ENCODE data around the gene GRIK2. TPM values are rescaled to one million over a fixed set of nuclear protein-coding genes. Genes with fewer than 3 reads are reported as not detected.

GRIK2 gene
- total RNA-seq, 4 donors from 2014 or later = 0.46 to 3.7 (median 1.8) TPM

GRCh38 chr6:102022281-102022680, 628.8 kb downstream of the GRIK2 start:
- H3K27me3 ChIP-seq = no peaks in the 10 kb centered on the region
- 87% methylated on average over 2 of the region's 2 CpGs for WGBS
- TF ChIP-seq CTCF (IDR thresholded peaks at IDR 0.05) (no peak), POLR2A (IDR thresholded peaks at IDR 0.05; ENCODE audit: low read depth) (no peak), POLR2AphosphoS5 (IDR thresholded peaks at IDR 0.05) (no peak), EP300 (IDR thresholded peaks at IDR 0.05) (no peak)
- H3K9me3 ChIP-seq = no peaks in the 10 kb centered on the region
- no peaks in the 10 kb centered on the region for H3K4me1 ChIP-seq
- H3K4me3 ChIP-seq = no peak overlapping the region
- intact Hi-C loops (cut with DNase I) = no loop called here
- DNase-seq (ENCODE audit: extremely low spot score) = no peak
- no peaks in the 10 kb centered on the region for H3K36me3 ChIP-seq
- H3K27ac ChIP-seq (replicated peaks in 1 of 4) = no peak overlapping the region

GRCh38 chr6:102022803-102023202, 629.3 kb downstream of the GRIK2 start:
- Histone ChIP-seq H3K27me3 (no peaks in the 10 kb centered on the region), H3K27ac (replicated peaks in 1 of 4) (no peak overlapping the region), H3K36me3 (no peaks in the 10 kb centered on the region), H3K9me3 (no peaks in the 10 kb centered on the region), H3K4me1 (no peaks in the 10 kb centered on the region), H3K4me3 (no peak overlapping the region)
- intact Hi-C loops (cut with DNase I) = no loop called here
- DNase-seq (ENCODE audit: extremely low spot score) = no peak
- TF ChIP-seq EP300 (IDR thresholded peaks at IDR 0.05) = no peak
- no peak for TF ChIP-seq POLR2AphosphoS5 (IDR thresholded peaks at IDR 0.05)
- no peak for TF ChIP-seq CTCF (IDR thresholded peaks at IDR 0.05)
- TF ChIP-seq POLR2A (IDR thresholded peaks at IDR 0.05; ENCODE audit: low read depth) = no peak

- intact Hi-C loops (cut with DNase I) = no loop called here
Observed at GRCh38 chr6:102023977-102024657, 630.6 kb downstream of the GRIK2 start.

GRCh38 chr6:102026649-102027048, 633.1 kb downstream of the GRIK2 start:
- Histone ChIP-seq H3K4me3 (no peak overlapping the region), H3K27ac (replicated peaks in 1 of 4) (no peak overlapping the region), H3K4me1 (no peaks in the 10 kb centered on the region), H3K27me3 (no peaks in the 10 kb centered on the region), H3K36me3 (no peaks in the 10 kb centered on the region), H3K9me3 (no peaks in the 10 kb centered on the region)
- intact Hi-C loops (cut with DNase I) = no loop called here
- DNase-seq (ENCODE audit: extremely low spot score) = no peak
- TF ChIP-seq CTCF (IDR thresholded peaks at IDR 0.05) (no peak), POLR2A (IDR thresholded peaks at IDR 0.05; ENCODE audit: low read depth) (no peak), EP300 (IDR thresholded peaks at IDR 0.05) (no peak), POLR2AphosphoS5 (IDR thresholded peaks at IDR 0.05) (no peak)

More at GRCh38 chr6:102023977-102024657, 630.6 kb downstream of the GRIK2 start:
- Histone ChIP-seq H3K9me3 (no peaks in the 10 kb centered on the region), H3K4me1 (no peaks in the 10 kb centered on the region), H3K36me3 (no peaks in the 10 kb centered on the region), H3K27ac (replicated peaks in 1 of 4) (no peak overlapping the region), H3K27me3 (no peaks in the 10 kb centered on the region), H3K4me3 (no peak overlapping the region)
- TF ChIP-seq POLR2A (IDR thresholded peaks at IDR 0.05; ENCODE audit: low read depth) (no peak), CTCF (IDR thresholded peaks at IDR 0.05) (no peak), POLR2AphosphoS5 (IDR thresholded peaks at IDR 0.05) (no peak), EP300 (IDR thresholded peaks at IDR 0.05) (no peak)
- DNase-seq (ENCODE audit: extremely low spot score) = no peak
- 89% methylated on average over 3 of the region's 3 CpGs for WGBS

GRCh38 chr6:102028176-102028575, 634.7 kb downstream of the GRIK2 start:
- no peaks in the 10 kb centered on the region for H3K27me3 ChIP-seq
- DNase-seq (ENCODE audit: extremely low spot score) = no peak
- intact Hi-C loops (cut with DNase I) = no loop called here
- 65% methylated on average over 2 of the region's 2 CpGs for WGBS
- H3K27ac ChIP-seq (replicated peaks in 1 of 4) = no peak overlapping the region
- no peak overlapping the region for H3K4me3 ChIP-seq
- TF ChIP-seq POLR2A (IDR thresholded peaks at IDR 0.05; ENCODE audit: low read depth) (no peak), POLR2AphosphoS5 (IDR thresholded peaks at IDR 0.05) (no peak), CTCF (IDR thresholded peaks at IDR 0.05) (no peak), EP300 (IDR thresholded peaks at IDR 0.05) (no peak)
- no peaks in the 10 kb centered on the region for H3K36me3 ChIP-seq
- H3K4me1 ChIP-seq = no peaks in the 10 kb centered on the region
- H3K9me3 ChIP-seq = no peaks in the 10 kb centered on the region

All from esophagus muscularis mucosa (tissue), 4 donors.